Activated CD4-positive, alpha-beta T cell treated with anti-CD3 and anti-CD28 coated beads, Interleukin-2, amount 50 U/mL, for 16 hours (primary cell): ENCODE measurements around the gene GTF2H4.
"Not testable (repeated sequence)": the region's sequence is repeated elsewhere in the genome, so short reads cannot be mapped to it uniquely, and the experiment has no call there.

Experiments
- DNase-seq: peaks from one replicate; pipeline ENCODE4 v3.0.0-alpha.2; 2020

The GTF2H4 gene

DNA sequence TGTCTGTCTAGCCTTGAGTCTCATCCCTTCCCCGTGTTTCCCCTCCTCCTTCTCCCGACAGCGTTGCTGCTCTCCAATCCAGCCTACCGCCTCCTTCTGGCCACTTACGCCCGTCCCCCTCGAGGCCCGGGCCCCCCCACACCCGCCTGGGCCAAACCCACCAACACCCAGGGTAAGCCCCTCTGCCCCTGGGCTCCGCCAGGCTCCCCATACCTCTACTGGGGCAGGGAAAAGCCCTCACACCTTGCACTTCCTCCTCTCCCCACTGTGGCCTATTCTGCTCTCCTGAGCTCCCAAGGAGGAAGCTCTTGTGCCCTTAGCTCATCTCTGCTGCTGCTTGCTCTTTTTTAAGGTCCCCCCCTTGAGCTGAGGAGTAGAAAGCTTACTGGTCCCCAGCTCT, 12.7 kb upstream of the GTF2H4 start:
- no peak for DNase-seq

DNA sequence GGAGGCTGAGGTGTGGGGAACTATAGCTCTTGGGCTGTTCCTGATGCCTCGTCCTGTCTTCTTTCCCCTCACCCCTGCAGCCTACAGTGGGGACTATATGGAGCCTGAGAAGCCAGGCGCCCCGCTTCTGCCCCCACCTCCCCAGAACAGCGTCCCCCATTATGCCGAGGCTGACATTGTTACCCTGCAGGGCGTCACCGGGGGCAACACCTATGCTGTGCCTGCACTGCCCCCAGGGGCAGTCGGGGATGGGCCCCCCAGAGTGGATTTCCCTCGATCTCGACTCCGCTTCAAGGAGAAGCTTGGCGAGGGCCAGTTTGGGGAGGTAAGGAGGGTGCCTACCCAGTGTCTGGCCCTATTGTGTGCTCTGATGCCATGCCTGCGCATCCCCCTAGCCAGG, 11.5 kb upstream of the GTF2H4 start:
- DNase-seq = no peak

DNA sequence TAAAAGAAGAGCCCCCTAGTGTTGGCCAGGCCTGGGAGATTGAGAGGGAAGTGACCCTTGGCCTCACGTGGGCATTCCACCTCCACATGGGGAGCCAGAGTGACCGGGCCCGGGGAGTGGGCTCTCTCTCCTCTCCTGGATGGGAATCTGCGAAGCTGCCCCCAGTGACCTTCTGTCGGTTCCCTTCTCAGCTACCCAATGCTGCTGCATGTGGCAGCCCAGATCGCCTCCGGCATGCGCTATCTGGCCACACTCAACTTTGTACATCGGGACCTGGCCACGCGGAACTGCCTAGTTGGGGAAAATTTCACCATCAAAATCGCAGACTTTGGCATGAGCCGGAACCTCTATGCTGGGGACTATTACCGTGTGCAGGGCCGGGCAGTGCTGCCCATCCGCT, 10.1 kb upstream of the GTF2H4 start:
- no peak for DNase-seq

DNA sequence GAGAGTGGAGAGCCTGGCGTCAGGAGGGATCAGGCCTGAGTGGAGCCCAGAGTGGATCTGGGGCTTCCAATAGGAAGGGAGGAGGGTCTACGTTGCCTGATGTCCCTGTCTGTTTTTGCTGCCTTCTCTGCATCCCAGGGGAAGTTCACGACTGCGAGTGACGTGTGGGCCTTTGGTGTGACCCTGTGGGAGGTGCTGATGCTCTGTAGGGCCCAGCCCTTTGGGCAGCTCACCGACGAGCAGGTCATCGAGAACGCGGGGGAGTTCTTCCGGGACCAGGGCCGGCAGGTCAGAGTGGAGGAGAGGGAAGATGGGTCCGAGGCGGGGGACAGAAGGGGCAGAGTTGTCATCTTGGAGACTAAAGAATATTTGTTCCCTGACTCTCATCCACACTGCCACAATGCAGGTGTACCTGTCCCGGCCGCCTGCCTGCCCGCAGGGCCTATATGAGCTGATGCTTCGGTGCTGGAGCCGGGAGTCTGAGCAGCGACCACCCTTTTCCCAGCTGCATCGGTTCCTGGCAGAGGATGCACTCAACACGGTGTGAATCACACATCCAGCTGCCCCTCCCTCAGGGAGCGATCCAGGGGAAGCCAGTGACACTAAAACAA, 9.2 kb upstream of the GTF2H4 start:
- no peak for DNase-seq

DNA sequence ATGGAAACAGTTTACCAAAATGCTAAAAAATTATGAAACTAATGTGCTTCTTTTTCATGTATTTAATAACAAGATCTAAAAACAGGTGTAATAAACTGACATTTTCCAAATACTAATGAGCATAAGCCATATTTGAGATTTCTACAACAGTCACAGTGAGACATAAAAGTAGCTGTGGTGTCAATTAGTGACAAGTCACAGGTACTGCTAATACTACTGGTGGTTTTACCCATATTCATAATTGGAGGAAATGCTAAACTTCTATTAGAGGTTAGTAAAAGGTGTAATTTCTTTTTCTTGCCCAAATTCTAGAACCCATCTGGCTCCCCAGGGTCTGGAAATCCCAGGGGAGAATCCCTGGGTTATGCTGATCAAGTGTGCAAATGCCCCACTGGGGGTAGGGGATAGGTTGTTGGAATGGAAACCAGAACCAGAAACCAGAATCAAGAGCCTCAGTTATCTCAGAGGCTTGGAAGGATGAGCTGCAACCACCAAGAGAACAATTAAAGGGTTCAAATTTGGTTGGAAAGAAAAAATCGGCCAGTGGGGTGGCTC, 7.1 kb upstream of the GTF2H4 start:
- DNase-seq = no peak

DNA sequence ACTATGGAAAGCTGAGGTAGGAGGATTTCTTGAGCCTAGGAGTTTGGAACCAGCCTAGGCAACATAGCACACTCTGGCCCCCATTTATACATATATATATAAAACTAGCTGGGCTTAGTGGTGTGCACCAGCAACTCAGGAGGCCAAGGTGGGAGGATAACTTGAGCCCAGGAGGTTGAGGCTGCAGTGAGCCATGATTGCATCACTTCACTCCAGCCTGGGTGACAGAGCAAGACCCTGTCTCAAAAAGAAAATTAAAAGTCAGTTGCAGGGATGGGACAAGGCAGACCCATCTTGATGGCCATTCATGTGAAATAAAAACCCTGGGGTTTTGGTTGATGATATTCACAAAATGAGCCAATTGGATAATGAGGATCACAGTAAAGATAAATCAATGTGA, 6.6 kb upstream of the GTF2H4 start:
- DNase-seq = no peak

DNA sequence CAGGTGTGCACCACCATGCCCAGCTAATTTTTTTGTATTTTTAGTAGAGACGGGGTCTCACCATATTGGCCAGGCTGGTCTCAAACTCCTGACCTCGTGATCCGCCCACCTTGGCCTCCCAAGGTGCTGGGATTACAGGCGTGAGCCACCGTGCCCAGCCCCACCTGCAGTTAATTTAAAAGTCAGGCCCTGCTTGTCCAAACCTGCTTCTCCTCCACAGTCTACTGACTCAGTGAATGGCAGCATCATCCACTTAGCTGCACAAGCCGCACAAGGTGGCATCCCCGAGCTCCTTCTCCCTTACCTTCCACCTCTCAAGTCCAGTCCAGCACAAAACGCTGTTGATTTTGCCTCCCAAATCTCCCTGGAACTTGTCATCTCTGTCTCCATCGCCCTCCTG, 5.8 kb upstream of the GTF2H4 start:
- DNase-seq = not testable (repeated sequence)

DNA sequence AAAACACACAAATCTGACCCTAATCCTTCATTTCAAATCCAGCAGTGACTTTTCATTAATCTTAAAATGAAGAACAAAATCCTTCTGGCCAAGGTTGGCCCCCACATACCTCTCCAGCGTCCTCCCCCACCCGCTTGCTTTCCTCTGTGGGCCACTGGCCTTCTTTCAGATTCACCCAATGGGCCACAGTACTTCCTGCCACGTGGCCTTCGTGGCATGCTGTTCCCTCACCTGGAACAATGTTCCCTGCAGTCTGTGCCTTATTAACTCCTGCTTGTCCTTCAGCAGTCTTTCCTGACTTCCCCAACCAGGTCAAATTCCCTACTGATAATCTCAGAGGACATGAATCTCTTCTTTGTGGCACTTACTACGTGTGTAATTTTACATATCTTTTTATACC, 5.3 kb upstream of the GTF2H4 start:
- DNase-seq = no peak

DNA sequence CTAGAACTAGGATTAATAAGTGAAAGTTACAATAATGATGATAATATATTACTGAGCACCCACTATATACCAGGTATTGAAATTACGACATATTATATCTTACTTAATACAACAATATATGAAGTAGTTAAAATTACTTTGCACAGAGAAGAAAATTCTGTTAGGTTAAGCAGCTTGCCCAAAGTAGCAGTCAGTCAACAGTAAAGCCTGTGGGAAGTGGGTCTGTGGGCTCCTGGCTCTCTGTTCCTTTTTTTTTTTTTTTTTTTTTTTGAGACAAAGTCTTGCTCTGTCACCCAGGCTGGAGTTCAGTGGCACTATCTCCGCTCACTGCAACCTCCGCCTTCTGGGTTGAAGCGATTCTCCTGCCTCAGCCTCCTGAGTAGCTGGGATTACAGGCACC, 4.8 kb upstream of the GTF2H4 start:
- no peak for DNase-seq

DNA sequence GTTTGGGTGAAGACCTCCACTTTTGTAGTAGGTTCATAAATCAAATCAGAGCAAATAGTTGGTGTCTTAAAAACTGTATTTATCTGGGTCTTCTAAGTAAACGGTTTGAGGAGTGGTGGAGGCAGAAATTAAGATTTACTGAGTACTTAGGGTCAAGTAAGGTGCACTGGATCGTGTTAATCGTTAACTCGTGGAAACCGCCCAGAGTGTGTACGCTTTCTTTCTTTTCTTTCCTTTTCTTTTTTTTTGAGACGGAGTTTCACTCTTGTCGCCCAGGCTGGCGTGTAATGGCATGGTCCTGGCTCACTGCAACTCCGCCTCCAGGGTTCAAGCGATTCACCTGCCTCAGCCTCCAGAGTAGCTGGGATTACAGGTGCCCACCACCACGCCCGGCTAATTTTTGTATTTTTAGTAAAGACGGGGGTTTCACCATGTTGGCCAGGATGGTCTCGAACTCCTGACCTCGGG, 683 bp upstream of the GTF2H4 start:
- DNase-seq = not testable (repeated sequence)

DNA sequence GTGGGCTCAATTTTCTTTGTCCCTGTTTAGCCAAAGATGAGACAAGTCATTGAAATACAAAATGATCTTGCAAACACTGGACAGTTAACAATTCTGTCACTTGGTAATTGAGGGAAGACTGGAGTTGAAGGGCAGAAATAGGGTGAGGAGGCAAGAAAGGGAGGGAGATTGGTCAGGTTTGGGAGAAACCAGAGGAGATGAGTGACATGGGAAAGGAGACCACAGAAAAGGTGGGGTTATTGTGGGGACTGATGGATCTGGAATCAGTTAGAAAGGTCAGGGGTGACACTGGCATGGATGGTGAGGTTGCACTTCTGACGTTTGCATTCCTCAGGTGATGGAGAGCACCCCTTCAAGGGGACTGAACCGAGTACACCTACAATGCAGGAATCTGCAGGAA, 693 bp downstream of the GTF2H4 start:
- DNase-seq = no peak

DNA sequence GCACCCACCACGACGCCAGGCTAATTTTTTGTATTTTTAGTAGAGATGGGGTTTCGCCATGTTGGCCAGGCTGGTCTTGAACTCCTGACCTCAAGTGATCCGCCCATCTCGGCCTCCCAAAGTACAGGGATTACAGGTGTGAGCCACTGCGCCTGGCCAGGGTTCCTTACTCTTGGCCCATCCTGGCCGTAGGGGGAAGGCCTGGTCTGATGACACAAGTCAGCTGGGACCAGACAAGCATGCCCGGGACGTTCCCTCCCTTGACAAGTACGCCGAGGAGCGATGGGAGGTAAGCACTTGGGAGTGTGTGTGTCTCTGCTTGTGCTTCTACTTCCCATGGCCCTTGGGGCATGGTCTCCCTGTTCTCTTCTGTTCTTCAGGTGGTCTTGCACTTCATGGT, 2.5 kb downstream of the GTF2H4 start:
- DNase-seq = not testable (repeated sequence)

DNA sequence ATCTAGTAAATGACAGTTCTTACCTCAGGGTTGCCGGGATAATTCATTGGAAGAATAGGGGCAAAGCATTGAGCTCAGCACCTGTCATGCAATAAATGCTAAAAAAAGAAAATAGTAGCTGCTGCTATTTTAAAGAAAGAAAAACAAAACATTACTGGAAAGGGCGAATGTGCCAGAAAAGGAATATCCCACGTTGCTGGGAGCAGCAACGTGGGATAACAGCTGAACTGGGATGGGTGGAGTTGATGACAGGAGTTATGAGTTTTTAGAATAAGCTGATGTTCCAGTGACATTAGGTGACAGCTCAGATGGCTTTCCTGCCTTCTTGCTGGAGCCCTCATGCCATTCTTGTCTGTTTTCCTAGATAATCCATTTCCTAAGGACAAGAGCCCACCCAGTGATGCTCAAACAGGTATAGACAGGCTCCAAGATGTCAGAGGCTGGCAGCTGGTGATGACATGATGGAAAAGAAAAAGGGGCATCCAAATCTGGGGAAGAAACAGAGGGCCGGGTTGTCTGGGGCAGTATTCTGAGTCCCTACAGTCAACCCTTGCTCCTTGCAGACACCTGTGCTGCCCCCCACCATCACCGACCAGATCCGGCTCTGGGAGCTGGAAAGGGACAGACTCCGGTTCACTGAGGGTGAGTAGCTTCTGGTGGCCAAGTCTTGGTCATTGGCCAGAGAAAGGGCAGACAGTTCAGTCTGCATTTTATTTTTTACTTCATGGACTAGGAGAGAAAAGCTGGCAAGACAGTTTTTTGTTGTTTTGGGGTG, 4.9 kb downstream of the GTF2H4 start:
- no peak for DNase-seq

DNA sequence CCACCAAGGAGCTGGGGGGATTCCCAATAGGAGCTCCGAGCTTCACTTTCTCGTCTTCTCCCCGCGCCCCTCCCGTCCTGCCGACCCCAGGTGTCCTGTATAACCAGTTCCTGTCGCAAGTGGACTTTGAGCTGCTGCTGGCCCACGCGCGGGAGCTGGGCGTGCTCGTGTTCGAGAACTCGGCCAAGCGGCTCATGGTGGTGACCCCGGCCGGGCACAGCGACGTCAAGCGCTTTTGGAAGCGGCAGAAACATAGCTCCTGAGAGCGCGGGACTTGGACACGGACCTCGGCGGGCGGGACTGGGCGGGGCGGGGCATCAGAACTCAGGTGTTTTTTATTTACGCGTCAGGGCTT, 5.7 kb downstream of the GTF2H4 start:
- DNase-seq = no peak

DNA sequence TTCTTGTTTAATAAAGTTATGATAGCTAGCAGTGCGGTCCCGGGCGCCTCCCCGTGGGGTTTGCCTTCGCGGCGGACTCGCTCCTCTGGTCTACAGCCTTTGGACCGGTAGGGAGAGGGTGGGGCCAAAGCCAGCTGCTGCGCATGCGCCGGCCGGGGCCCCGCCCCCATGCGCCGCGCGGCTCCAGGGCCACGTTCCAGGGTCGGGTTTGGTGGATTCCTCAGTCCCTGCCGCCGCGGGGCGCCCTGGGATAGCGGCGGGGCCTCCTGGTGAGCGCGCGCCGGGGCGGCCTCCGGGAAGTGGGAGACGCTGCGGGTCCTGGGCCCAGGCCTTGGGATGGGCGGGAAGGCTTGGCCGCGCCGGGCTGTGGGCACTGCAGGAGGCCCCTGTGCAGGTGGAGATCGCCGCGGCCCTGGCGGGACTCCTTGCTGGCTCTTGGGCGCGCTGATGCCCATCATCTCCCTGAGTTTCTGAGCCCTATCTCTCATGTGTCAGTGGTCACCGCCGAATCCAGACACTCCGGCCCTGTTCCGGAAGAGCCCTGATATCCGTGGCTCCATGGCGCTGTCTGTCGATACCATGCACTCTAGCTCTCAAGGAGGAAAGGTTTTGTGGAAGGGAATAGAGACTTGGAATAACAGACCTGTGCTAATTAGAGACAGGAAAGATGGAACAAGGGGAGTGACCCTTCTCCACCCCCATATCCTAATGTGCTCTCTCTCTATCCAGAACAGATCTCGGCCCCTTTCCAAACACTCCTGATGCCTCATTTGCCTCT, 6.3 kb downstream of the GTF2H4 start, which contains the start of gene VARS2:
Gene VARS2 (plus strand): TSS at position 163 of the 778 bp plus-strand sequence. CDS start 599 bp downstream, at position 762.
- DNase-seq = peak; percentile 93

DNA sequence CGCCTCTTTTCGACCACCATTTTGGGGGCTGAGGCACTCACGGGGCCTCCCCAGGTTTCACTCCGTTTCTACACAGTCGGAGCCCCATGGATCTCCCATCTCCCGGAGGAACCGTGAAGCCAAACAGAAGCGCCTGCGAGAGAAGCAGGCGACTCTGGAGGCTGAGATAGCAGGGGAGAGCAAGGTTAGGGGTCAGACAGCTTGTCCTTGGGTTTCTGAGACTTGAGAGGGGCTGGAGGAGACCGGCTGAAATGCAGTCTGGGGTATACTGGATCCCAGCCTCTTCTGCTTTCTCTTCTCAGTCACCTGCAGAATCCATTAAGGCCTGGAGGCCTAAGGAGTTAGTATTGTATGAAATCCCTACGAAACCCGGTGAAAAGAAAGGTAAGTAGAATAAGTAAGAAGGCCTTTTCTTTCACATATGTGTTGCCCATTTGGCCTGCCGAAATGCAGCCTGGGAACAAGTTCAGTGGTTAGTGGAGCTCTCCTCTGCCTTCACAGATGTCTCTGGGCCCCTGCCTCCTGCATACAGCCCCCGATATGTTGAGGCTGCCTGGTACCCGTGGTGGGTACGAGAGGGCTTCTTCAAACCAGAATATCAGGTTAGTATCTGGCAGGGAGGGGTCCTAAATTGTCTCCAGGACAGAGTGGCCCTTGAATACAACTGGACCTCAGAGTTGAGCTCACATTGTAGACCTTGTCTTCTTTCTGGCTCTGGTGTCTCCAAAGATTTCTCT, 7.0 kb downstream of the GTF2H4 start:
- DNase-seq = peak; percentile 5

DNA sequence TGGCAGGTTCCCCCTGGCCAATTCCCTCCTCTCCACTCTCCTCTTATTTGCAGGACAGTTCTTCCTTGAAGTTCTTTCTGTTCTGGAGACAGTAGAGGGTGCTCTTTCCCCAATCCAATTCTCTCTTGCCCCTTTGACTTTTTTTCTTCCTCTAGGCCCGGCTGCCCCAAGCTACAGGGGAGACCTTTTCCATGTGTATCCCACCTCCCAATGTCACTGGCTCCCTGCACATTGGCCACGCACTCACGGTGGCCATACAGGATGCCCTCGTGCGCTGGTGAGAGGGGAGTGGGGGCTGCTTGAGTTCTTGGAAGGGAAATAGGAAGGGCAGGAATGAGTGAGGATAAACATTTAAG, 7.6 kb downstream of the GTF2H4 start:
- peak; percentile 44 for DNase-seq

DNA sequence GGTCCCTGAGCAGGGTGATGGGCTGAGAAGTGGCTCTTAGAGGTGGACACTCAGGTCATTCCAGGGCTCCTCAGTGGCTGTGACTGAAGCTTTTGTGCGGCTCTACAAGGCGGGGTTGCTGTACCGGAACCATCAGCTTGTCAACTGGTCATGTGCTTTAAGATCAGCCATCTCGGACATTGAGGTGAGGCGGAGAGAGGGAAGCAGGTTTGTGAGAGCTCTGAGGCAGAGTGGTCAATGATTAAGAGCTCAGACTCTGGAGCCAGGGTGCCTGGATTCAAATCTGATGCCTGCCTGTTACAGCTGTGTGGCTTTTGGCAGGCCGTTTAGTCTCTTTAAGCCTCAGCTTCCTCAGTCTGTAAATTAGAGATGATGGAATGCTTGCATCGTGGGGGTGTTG, 9.0 kb downstream of the GTF2H4 start:
- no peak for DNase-seq

DNA sequence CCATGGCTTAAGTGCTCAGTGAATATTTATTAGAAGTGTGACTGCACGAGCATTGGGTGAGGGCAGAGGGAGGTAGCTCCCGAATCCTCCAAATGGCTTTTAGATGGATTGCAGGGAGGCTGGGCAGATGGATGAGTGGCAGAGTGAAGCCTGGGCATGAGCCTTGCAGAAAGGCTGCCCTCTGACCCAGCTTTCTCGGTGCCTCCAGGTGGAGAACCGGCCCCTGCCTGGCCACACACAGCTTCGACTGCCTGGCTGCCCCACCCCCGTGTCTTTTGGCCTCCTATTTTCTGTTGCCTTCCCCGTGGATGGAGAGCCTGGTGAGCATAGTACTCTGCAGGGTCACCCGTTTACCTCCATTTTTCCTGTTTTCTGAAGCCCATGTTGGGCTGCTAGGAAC, 9.5 kb downstream of the GTF2H4 start:
- DNase-seq = no peak

DNA sequence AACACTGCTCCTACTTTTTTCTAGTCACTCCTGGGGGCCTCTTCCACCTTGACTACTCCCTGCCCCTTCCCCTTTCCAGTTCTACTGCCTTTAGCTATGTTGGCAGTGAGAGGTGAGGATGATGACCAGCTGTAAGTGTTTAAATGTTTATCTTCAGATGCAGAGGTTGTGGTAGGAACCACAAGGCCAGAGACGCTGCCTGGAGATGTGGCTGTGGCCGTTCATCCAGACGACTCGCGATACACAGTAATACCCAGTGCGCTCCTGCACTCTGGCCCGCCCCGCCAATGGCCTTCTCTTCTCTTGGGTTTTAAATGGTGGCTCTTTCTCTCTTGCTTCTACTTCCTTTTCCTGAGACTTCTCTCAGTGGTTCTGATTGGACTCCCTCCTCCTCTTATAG, 10.7 kb downstream of the GTF2H4 start:
- no peak for DNase-seq

DNA sequence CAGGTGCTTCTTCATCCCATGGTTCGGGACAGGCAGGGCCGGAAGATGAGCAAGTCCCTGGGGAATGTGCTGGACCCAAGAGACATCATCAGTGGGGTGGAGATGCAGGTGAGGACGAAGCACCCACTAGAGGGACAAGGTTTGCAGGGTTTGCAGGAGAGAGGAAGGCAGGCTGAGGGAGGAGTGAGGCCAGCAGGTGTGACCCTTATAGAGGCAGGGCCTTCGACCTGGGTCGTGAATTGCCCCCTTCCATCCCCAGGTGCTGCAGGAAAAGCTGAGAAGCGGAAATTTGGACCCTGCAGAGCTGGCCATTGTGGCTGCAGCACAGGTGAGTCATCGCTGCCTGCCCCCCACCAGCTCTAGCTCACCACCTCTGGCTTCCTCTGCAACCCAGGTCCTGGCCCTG, 14.4 kb downstream of the GTF2H4 start:
- no peak for DNase-seq

DNA sequence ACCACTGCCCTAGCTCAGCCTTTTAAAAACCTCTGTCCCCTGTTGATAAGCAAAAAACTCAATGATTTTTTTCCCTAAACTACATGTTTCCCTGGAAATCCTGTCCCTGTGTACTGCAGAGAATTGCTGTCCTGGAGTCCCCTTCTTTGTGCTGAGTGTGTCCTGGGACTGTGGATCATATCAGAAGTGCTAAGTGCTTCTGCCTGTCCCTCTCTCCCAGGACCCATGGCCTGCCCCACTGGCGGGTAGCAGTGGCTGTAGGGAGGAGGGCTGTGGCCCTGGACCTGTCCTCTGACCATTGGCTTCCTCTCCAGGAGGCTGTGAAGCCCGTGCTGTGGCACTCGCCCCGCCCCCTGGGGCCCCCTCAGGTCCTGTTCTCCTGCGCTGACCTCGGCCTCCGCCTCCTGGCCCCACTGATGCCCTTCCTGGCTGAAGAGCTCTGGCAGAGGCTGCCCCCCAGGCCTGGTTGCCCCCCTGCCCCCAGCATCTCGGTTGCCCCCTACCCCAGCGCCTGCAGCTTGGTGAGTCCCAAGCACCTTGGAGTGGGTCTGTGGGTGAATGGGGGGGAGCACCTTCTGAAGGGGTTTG, 16.1 kb downstream of the GTF2H4 start:
- not testable (repeated sequence) for DNase-seq

DNA sequence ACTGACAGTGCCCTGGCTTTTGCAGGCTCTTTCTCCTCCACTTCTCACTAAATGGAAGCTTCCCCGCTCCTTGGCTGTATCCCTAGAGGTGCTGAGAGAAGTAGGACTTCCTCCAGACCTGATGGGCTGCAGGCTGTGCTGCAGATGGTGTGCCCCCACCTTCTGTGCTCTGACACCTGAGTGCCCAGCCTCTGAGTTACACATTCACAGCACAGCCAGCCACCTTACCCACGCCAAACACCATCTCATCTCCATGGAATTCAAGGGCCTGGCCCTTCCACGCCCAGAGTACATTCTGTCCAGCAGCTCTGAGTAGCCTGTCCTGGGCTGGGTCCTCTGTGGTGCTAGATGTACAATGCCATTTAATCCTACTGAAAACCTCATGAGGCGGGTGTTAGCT, 18.6 kb downstream of the GTF2H4 start:
- no peak for DNase-seq
